Myocyte (in vitro differentiated cells): ENCODE measurements around the gene EPYC. TPM values are rescaled to one million over a fixed set of nuclear protein-coding genes. Genes with fewer than 3 reads are reported as not detected.

Experiments used
- total RNA-seq: library from RNA; depleted of rRNA; stranded (reverse); fragments of >200 nt; gene quantifications from 2 replicates; pipeline ENCODE4 v1.2.3, GENCODE V29; 2014

Gene EPYC
- total RNA-seq, 1 donor from 2014 or later: not detected

Other genes with a start within 250 kb of the EPYC start
- gene CCER1, start 49.8 kb downstream of the EPYC start, total RNA-seq: not detected in 2 replicates
- not detected in 2 replicates for gene KERA, start 53.1 kb upstream of the EPYC start, total RNA-seq
- gene LUM, start 106.5 kb upstream of the EPYC start, total RNA-seq: 147 and 149 TPM in 2 replicates
- gene DCN, start 177.8 kb upstream of the EPYC start, total RNA-seq: 356 and 491 TPM in 2 replicates